ENCODE results near the gene MRPL12. TPM values are rescaled to one million over a fixed set of nuclear protein-coding genes. Genes with fewer than 3 reads are reported as not detected.
A peak's percentile ranks its signal among the peaks of the same experiment; 100 is the strongest.

MRPL12 gene
- total RNA-seq, 2 experiments from 2014 or later, result 97.7 to 102 TPM

GRCh38 chr17:81707725-81708646 is 4.8 kb downstream of the MRPL12 start:
- no peak for DNase-seq
- peaks cover 40% of the 10 kb centered on the region for H3K4me1 Mint-ChIP-seq (ENCODE audit: low read depth)
- peaks cover 32% of the 10 kb centered on the region for H3K36me3 Mint-ChIP-seq (ENCODE audit: low read depth)

GRCh38 chr17:81708739-81709185 is 5.6 kb downstream of the MRPL12 start:
- CTCF ChIA-PET, result interaction anchor here (0.6 to 1.4 kb wide), 2 partner anchors 107 to 230 kb away, joined by 3 read pairs; no protein-coding TSS in a partner anchor
- H3K27ac Mint-ChIP-seq, result no peak overlapping the region

More at GRCh38 chr17:81707725-81708646, 4.8 kb downstream of the MRPL12 start:
- intact Hi-C loops (cut with micrococcal nuclease), result no loop called here
- CTCF ChIA-PET, result interaction anchor here (1.4 kb wide), 1 partner anchor 107 kb away, joined by 3 read pairs; no protein-coding TSS in a partner anchor
- Mint-ChIP-seq H3K4me3 (no peak overlapping the region), H3K9me3 (no peaks in the 10 kb centered on the region), H3K27ac (no peak overlapping the region), H3K27me3 (ENCODE audit: low read depth) (no peaks in the 10 kb centered on the region)

GRCh38 chr17:81710514-81711308 is 7.5 kb downstream of the MRPL12 start:
- Mint-ChIP-seq H3K27me3 (ENCODE audit: low read depth) (no peaks in the 10 kb centered on the region), H3K9me3 (no peaks in the 10 kb centered on the region), H3K4me3 (peak overlapping the region; percentile 73), H3K27ac (peak overlapping the region; percentile 71), H3K36me3 (ENCODE audit: low read depth) (peaks cover 21% of the 10 kb centered on the region), H3K4me1 (ENCODE audit: low read depth) (peaks cover 36% of the 10 kb centered on the region)
- peak; percentile 47 for DNase-seq
- CTCF ChIA-PET, result interaction anchor here (0.6 to 1.0 kb wide), 3 partner anchors 31 to 159 kb away, joined by 3 to 4 read pairs (median 4); no protein-coding TSS in a partner anchor
- intact Hi-C loops (cut with micrococcal nuclease), result loop anchor here (1.0 to 5.0 kb wide), 2 partner anchors 27 to 162 kb away; partner anchors contain the start of genes ARHGDIA and ARL16

More at GRCh38 chr17:81708739-81709185, 5.6 kb downstream of the MRPL12 start:
- H3K36me3 Mint-ChIP-seq (ENCODE audit: low read depth), result peaks cover 30% of the 10 kb centered on the region
- no peak overlapping the region for H3K4me3 Mint-ChIP-seq
- H3K27me3 Mint-ChIP-seq (ENCODE audit: low read depth), result no peaks in the 10 kb centered on the region
- intact Hi-C loops (cut with micrococcal nuclease), result no loop called here
- H3K9me3 Mint-ChIP-seq, result no peaks in the 10 kb centered on the region
- DNase-seq, result no peak
- H3K4me1 Mint-ChIP-seq (ENCODE audit: low read depth), result peaks cover 44% of the 10 kb centered on the region

- H3K27me3 Mint-ChIP-seq (ENCODE audit: low read depth), result no peaks in the 10 kb centered on the region
- intact Hi-C loops (cut with micrococcal nuclease), result loop anchor here (1.0 to 5.0 kb wide), 2 partner anchors 29 to 160 kb away; partner anchors contain the start of genes ARHGDIA and ARL16
- no peaks in the 10 kb centered on the region for H3K9me3 Mint-ChIP-seq
- H3K27ac Mint-ChIP-seq, result peak within 1 kb of the TSS; percentile 71
- H3K36me3 Mint-ChIP-seq (ENCODE audit: low read depth), result peaks cover 10% of the 10 kb centered on the region
- CTCF ChIA-PET, result no interaction called here
- peak; percentile 83 for DNase-seq
- peaks cover 32% of the 10 kb centered on the region for H3K4me1 Mint-ChIP-seq (ENCODE audit: low read depth)
- H3K4me3 Mint-ChIP-seq, result peak within 1 kb of the TSS; percentile 79
These were observed 8.8 kb downstream of the MRPL12 start, which contains the start of gene SLC25A10 for GRCh38 chr17:81711814-81712467. SLC25A10 (plus strand) TSS chr17:81712284; CDS start chr17:81712427, 143 bp downstream.

- no peaks in the 10 kb centered on the region for H3K9me3 Mint-ChIP-seq
- H3K27ac Mint-ChIP-seq, result no peak overlapping the region
- intact Hi-C loops (cut with micrococcal nuclease), result loop anchor here (5.0 kb wide), 1 partner anchor 160 kb away; the partner anchor contains the start of gene ARHGDIA
- CTCF ChIA-PET, result no interaction called here
- H3K4me3 Mint-ChIP-seq, result peak overlapping the region; percentile 79
- no peaks in the 10 kb centered on the region for H3K27me3 Mint-ChIP-seq (ENCODE audit: low read depth)
- H3K36me3 Mint-ChIP-seq (ENCODE audit: low read depth), result peaks cover 9% of the 10 kb centered on the region
- peak; percentile 27 for DNase-seq
- H3K4me1 Mint-ChIP-seq (ENCODE audit: low read depth), result peaks cover 29% of the 10 kb centered on the region
These were observed 9.4 kb downstream of the MRPL12 start for GRCh38 chr17:81712468-81713003.

GRCh38 chr17:81713004-81713555 is 9.9 kb downstream of the MRPL12 start:
- Mint-ChIP-seq H3K4me1 (ENCODE audit: low read depth) (peaks cover 29% of the 10 kb centered on the region), H3K27ac (no peak overlapping the region), H3K36me3 (ENCODE audit: low read depth) (peaks cover 11% of the 10 kb centered on the region), H3K4me3 (peak overlapping the region; percentile 79), H3K27me3 (ENCODE audit: low read depth) (no peaks in the 10 kb centered on the region), H3K9me3 (no peaks in the 10 kb centered on the region)
- CTCF ChIA-PET, result no interaction called here
- DNase-seq, result no peak
- intact Hi-C loops (cut with micrococcal nuclease), result loop anchor here (5.0 kb wide), 1 partner anchor 159 kb away; the partner anchor contains the start of gene ARHGDIA

GRCh38 chr17:81713556-81714411 is 10.6 kb downstream of the MRPL12 start:
- no peak for DNase-seq
- intact Hi-C loops (cut with micrococcal nuclease), result loop anchor here (5.0 kb wide), 1 partner anchor 159 kb away; the partner anchor contains the start of gene ARHGDIA
- Mint-ChIP-seq H3K4me3 (peak overlapping the region; percentile 79), H3K27me3 (ENCODE audit: low read depth) (no peaks in the 10 kb centered on the region), H3K4me1 (ENCODE audit: low read depth) (peaks cover 29% of the 10 kb centered on the region), H3K27ac (no peak overlapping the region), H3K36me3 (ENCODE audit: low read depth) (peaks cover 11% of the 10 kb centered on the region), H3K9me3 (no peaks in the 10 kb centered on the region)
- CTCF ChIA-PET, result no interaction called here

GRCh38 chr17:81714412-81715106 is 11.4 kb downstream of the MRPL12 start:
- peaks cover 26% of the 10 kb centered on the region for H3K4me1 Mint-ChIP-seq (ENCODE audit: low read depth)
- CTCF ChIA-PET, result no interaction called here
- intact Hi-C loops (cut with micrococcal nuclease), result loop anchor here (5.0 kb wide), 1 partner anchor 158 kb away; the partner anchor contains the start of gene ARHGDIA

GRCh38 chr17:81715107-81715871 is 12.1 kb downstream of the MRPL12 start:
- Mint-ChIP-seq H3K9me3 (no peaks in the 10 kb centered on the region), H3K27me3 (ENCODE audit: low read depth) (no peaks in the 10 kb centered on the region), H3K27ac (no peak overlapping the region), H3K36me3 (ENCODE audit: low read depth) (peaks cover 11% of the 10 kb centered on the region), H3K4me1 (ENCODE audit: low read depth) (peaks cover 21% of the 10 kb centered on the region), H3K4me3 (no peak overlapping the region)
- intact Hi-C loops (cut with micrococcal nuclease), result no loop called here
- no peak for DNase-seq
- CTCF ChIA-PET, result no interaction called here

More at GRCh38 chr17:81714412-81715106, 11.4 kb downstream of the MRPL12 start:
- no peaks in the 10 kb centered on the region for H3K9me3 Mint-ChIP-seq
- peaks cover 14% of the 10 kb centered on the region for H3K36me3 Mint-ChIP-seq (ENCODE audit: low read depth)
- DNase-seq, result no peak
- H3K4me3 Mint-ChIP-seq, result no peak overlapping the region
- no peaks in the 10 kb centered on the region for H3K27me3 Mint-ChIP-seq (ENCODE audit: low read depth)
- H3K27ac Mint-ChIP-seq, result no peak overlapping the region
